ENCODE results near the gene STK32C. TPM values are rescaled to one million over a fixed set of nuclear protein-coding genes. Genes with fewer than 3 reads are reported as not detected.
A peak's percentile ranks its signal among the peaks of the same experiment; 100 is the strongest.

Gene STK32C
- total and polyA plus RNA-seq, 8 donors, result 9.9 to 18.2 (median 11.6) TPM

- no peak for TF ChIP-seq CTCF (IDR thresholded peaks at IDR 0.05)
- peaks cover 9 to 23% of the 10 kb centered on the region in 2 donors for H3K4me1 ChIP-seq
- ATAC-seq, result no peak
- no peak for DNase-seq
- no peak overlapping the region for H3K27ac ChIP-seq
- no peak overlapping the region for H3K4me3 ChIP-seq
- peaks cover 0 to 38% of the 10 kb centered on the region in 2 donors for H3K27me3 ChIP-seq
- H3K36me3 ChIP-seq, result no peaks in the 10 kb centered on the region
- H3K9me3 ChIP-seq, result no peaks in the 10 kb centered on the region
- intact Hi-C loops (cut with DNase I), result no loop called here
These were observed 1.4 kb downstream of the STK32C start for GRCh38 chr10:132306343-132306685.

GRCh38 chr10:132305654-132306342 is 2.0 kb downstream of the STK32C start:
- H3K27me3 ChIP-seq, result peaks cover 0 to 38% of the 10 kb centered on the region in 2 donors
- no peak overlapping the region for H3K4me3 ChIP-seq
- no peaks in the 10 kb centered on the region for H3K36me3 ChIP-seq
- H3K9me3 ChIP-seq, result no peaks in the 10 kb centered on the region
- peaks cover 9 to 23% of the 10 kb centered on the region in 2 donors for H3K4me1 ChIP-seq
- no peak overlapping the region for H3K27ac ChIP-seq
- intact Hi-C loops (cut with DNase I), result no loop called here
- no peak for ATAC-seq
- no peak for DNase-seq
- no peak for TF ChIP-seq CTCF (IDR thresholded peaks at IDR 0.05)

GRCh38 chr10:132304756-132305509 is 2.8 kb downstream of the STK32C start:
- intact Hi-C loops (cut with DNase I), result no loop called here
- H3K27ac ChIP-seq, result no peak overlapping the region
- no peak for TF ChIP-seq CTCF (IDR thresholded peaks at IDR 0.05)
- peaks cover 9 to 23% of the 10 kb centered on the region in 2 donors for H3K4me1 ChIP-seq
- H3K4me3 ChIP-seq, result no peak overlapping the region
- H3K36me3 ChIP-seq, result no peaks in the 10 kb centered on the region
- no peak for DNase-seq
- ATAC-seq, result no peak
- peaks cover 0 to 38% of the 10 kb centered on the region in 2 donors for H3K27me3 ChIP-seq
- no peaks in the 10 kb centered on the region for H3K9me3 ChIP-seq

DNA sequence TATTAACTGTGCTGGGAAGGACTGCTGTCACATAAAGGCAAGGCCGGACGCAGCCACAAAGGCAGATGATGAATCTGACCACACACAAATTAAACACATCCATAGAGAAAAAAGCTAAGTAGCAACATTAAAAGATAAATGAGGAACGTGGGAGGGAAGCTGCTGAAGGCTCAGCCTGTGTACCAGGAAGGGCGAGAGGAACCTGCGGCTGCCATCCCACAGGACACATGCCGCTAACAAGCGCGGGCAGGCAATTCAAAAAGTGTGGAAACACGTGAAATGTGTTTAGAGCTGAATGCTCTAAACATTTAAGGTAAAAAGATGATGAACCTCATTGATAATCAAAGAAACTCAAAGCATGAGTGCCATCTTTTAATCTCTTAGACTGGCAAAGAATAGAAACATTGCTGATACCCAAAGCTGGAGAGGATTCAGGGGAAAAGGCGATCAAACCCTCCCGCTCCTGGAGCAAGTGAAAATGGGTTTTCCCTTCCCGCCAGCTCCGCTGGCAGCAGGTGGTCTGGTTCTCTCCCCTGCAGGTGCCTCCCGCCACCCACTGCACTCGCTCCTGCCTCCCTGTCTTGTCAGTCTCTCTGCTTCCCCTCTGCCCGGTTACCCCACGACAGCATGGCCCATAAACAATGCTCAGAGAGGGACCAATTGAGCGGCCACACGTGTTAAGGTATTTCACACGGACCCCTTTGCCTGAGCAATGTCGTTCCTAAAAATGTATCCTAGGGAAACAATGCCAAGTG is 4.2 kb downstream of the STK32C start:
- H3K4me3 ChIP-seq, result no peak overlapping the region
- H3K4me1 ChIP-seq, result peaks cover 5 to 18% of the 10 kb centered on the region in 2 donors
- intact Hi-C loops (cut with DNase I), result no loop called here
- no peak overlapping the region for H3K27ac ChIP-seq
- TF ChIP-seq CTCF (IDR thresholded peaks at IDR 0.05), result no peak
- DNase-seq (peak in 2 of 4 donors; percentile 21 to 31), ATAC-seq (no peak)
- H3K9me3 ChIP-seq, result no peaks in the 10 kb centered on the region
- H3K36me3 ChIP-seq, result no peaks in the 10 kb centered on the region
- peaks cover 0 to 26% of the 10 kb centered on the region in 2 donors for H3K27me3 ChIP-seq

Measured in left lung (tissue), 10 donors.